SU-DHL-6 (cell line): ENCODE data around the gene CLDN11.

Source experiments
- H2AFZ ChIP-seq: fragments of 200-600 bp; sonication (generic); 2 replicates; pipeline ENCODE4 v1.6.1; 2014; ENCODE audit warnings: low read depth, mild to moderate bottlenecking, moderate library complexity, mixed read lengths, antibody characterized with exemption, low read length; ENCODE audit not compliant: severe bottlenecking
- H3F3A ChIP-seq: fragments of 200-600 bp; shearing (Covaris generic); 2 replicates; pipeline ENCODE4 v1.6.0; 2016; ENCODE audit warnings: antibody characterized with exemption, mild to moderate bottlenecking; ENCODE audit not compliant: insufficient read depth
- H3K27ac ChIP-seq: fragments of 200-600 bp; sonication (generic); 2 replicates; pipeline ENCODE4 v1.5.1; 2016; ENCODE audit warnings: low read depth, mild to moderate bottlenecking, low read length, moderate library complexity, mixed read lengths
- H3K27me3 ChIP-seq: fragments of 200-600 bp; sonication (generic), shearing (Covaris generic); 2 replicates; pipeline ENCODE4 v1.6.0; 2014; ENCODE audit warnings: mild to moderate bottlenecking, low read length
- H3K36me3 ChIP-seq: fragments of 200-600 bp; sonication (generic); 2 replicates; pipeline ENCODE4 v1.6.1; 2014; ENCODE audit warnings: mild to moderate bottlenecking, low read length, mixed read lengths
- H3K4me2 ChIP-seq: fragments of 300-600, 200-600 bp; shearing (Covaris generic), sonication (generic); 2 replicates; pipeline ENCODE4 v1.6.0; 2014; ENCODE audit warnings: low read length, low read depth, mild to moderate bottlenecking; ENCODE audit not compliant: poor library complexity, severe bottlenecking
- H3K4me3 ChIP-seq: fragments of 200-600 bp; sonication (generic); 2 replicates; pipeline ENCODE4 v1.5.1; 2014; ENCODE audit warnings: antibody characterized with exemption, low read length, mild to moderate bottlenecking, mixed read lengths; ENCODE audit not compliant: insufficient read depth, poor library complexity, severe bottlenecking
- H3K79me2 ChIP-seq: fragments of 200-600 bp; sonication (generic); 2 replicates; pipeline ENCODE4 v1.6.1; 2014; ENCODE audit warnings: mild to moderate bottlenecking, low read length, moderate library complexity; ENCODE audit not compliant: insufficient read depth
- H3K9ac ChIP-seq: fragments of 200-600 bp; sonication (generic); 2 replicates; pipeline ENCODE4 v1.7.0; 2014; ENCODE audit warnings: mild to moderate bottlenecking, low read length
- H3K9me2 ChIP-seq: fragments of 200-600 bp; sonication (generic); replicated peaks from 2 replicates; pipeline ENCODE4 v1.6.1; 2014; ENCODE audit warnings: low read length; ENCODE audit not compliant: insufficient read depth
- H3K9me3 ChIP-seq: fragments of 200-600 bp; sonication (generic); 2 replicates; pipeline ENCODE4 v1.6.1; 2014; ENCODE audit warnings: low read length, mixed read lengths; ENCODE audit not compliant: insufficient read depth
- H4K20me1 ChIP-seq: fragments of 200-600 bp; sonication (generic); 2 replicates; pipeline ENCODE4 v1.6.1; 2014; ENCODE audit warnings: low read depth, mild to moderate bottlenecking, antibody characterized with exemption, low read length, moderate library complexity, mixed read lengths
- CTCF ChIP-seq: fragments of 200-600 bp; sonication (generic); IDR thresholded peaks from one replicate; pipeline ENCODE4 v1.5.1; 2017; ENCODE audit warnings: antibody characterized with exemption, mild to moderate bottlenecking, low read length, moderate library complexity; ENCODE audit not compliant: insufficient read depth, poor library complexity, severe bottlenecking
- EZH2phosphoT487 ChIP-seq: fragments of 200-600 bp; sonication (generic), shearing (Covaris generic); conservative IDR thresholded peaks from 2 replicates; pipeline ENCODE4 v1.6.1; 2018; ENCODE audit warnings: mild to moderate bottlenecking, antibody characterized with exemption, low read length, moderate library complexity, mixed read lengths

The CLDN11 gene

GRCh38 chr3:170437176-170437575 lies 18.5 kb downstream of the CLDN11 start:
- TF ChIP-seq EZH2phosphoT487 (no peak), CTCF (no peak)
- no peaks in the 10 kb centered on the region for H3K27me3 ChIP-seq
- H4K20me1 ChIP-seq = no peaks in the 10 kb centered on the region
- no peak overlapping the region for H3K27ac ChIP-seq
- no peaks in the 10 kb centered on the region for H3K36me3 ChIP-seq
- no peaks in the 10 kb centered on the region for H3K9me2 ChIP-seq
- H3F3A ChIP-seq = no peaks in the 10 kb centered on the region
- no peaks in the 10 kb centered on the region for H3K9me3 ChIP-seq
- H3K4me3 ChIP-seq = no peak overlapping the region
- H3K4me2 ChIP-seq = no peak overlapping the region
- H3K79me2 ChIP-seq = no peaks in the 10 kb centered on the region
- H2AFZ ChIP-seq = no peak overlapping the region
- no peak overlapping the region for H3K9ac ChIP-seq

- no peak for TF ChIP-seq EZH2phosphoT487
- no peak for TF ChIP-seq CTCF
- Histone ChIP-seq H3K9me2 (no peaks in the 10 kb centered on the region), H3K4me2 (no peak overlapping the region), H3K36me3 (no peaks in the 10 kb centered on the region), H3K79me2 (no peaks in the 10 kb centered on the region), H3K4me3 (no peak overlapping the region), H3K27ac (no peak overlapping the region), H4K20me1 (no peaks in the 10 kb centered on the region), H3K9ac (no peak overlapping the region), H3F3A (no peaks in the 10 kb centered on the region), H3K27me3 (no peaks in the 10 kb centered on the region), H2AFZ (no peak overlapping the region), H3K9me3 (no peaks in the 10 kb centered on the region)
Observed at GRCh38 chr3:170437696-170438407, 19.2 kb downstream of the CLDN11 start.

GRCh38 chr3:170438836-170439235 lies 20.2 kb downstream of the CLDN11 start:
- Histone ChIP-seq H3K4me3 (no peak overlapping the region), H2AFZ (no peak overlapping the region), H3K9me3 (no peaks in the 10 kb centered on the region), H3K9me2 (no peaks in the 10 kb centered on the region), H3K36me3 (no peaks in the 10 kb centered on the region), H3K27me3 (no peaks in the 10 kb centered on the region), H3K4me2 (no peak overlapping the region), H3K27ac (no peak overlapping the region), H3K79me2 (no peaks in the 10 kb centered on the region), H3K9ac (no peak overlapping the region), H3F3A (no peaks in the 10 kb centered on the region), H4K20me1 (no peaks in the 10 kb centered on the region)
- TF ChIP-seq CTCF = no peak
- no peak for TF ChIP-seq EZH2phosphoT487
